Immature natural killer cell (primary cell): ENCODE data around the gene MGST3. TPM values are rescaled to one million over a fixed set of nuclear protein-coding genes. Genes with fewer than 3 reads are reported as not detected.
"Not testable (repeated sequence)": the region's sequence is repeated elsewhere in the genome, so short reads cannot be mapped to it uniquely, and the experiment has no call there.

ENCODE experiments used
- DNase-seq, 3 donors: peaks; one replicate each; pipeline ENCODE4 v3.0.0; 2022; ENCODE audit warnings: mixed read lengths in 1 of 3
- H3K27ac Mint-ChIP-seq, 6 donors: one replicate each; pipeline ENCODE4 v1.8.0; 2020; ENCODE audit warnings: mixed read lengths in 6 of 6, mild to moderate bottlenecking in 5 of 6, inconsistent platforms in 4 of 6, moderate library complexity in 3 of 6
- H3K27me3 Mint-ChIP-seq, 3 donors: one replicate each; pipeline ENCODE4 v1.8.0; 2020 to 2021; ENCODE audit warnings: low read depth in 3 of 3, mild to moderate bottlenecking in 3 of 3, mixed read lengths in 3 of 3, moderate library complexity in 3 of 3, inconsistent platforms in 1 of 3
- H3K36me3 Mint-ChIP-seq, 3 donors: one replicate each; pipeline ENCODE4 v1.8.0; 2020; ENCODE audit warnings: mixed read lengths in 3 of 3, inconsistent platforms in 2 of 3, mild to moderate bottlenecking in 2 of 3
- H3K4me1 Mint-ChIP-seq, 2 donors: one replicate each; pipeline ENCODE4 v1.8.0; 2020; ENCODE audit warnings: inconsistent platforms in 2 of 2, mild to moderate bottlenecking in 2 of 2, mixed read lengths in 2 of 2, moderate library complexity in 1 of 2
- H3K4me3 Mint-ChIP-seq, 5 donors: one replicate each; pipeline ENCODE4 v1.8.0; 2020; ENCODE audit warnings: mild to moderate bottlenecking in 5 of 5, mixed read lengths in 5 of 5, inconsistent platforms in 3 of 5, moderate library complexity in 3 of 5
- H3K9me3 Mint-ChIP-seq, 6 donors: one replicate each; pipeline ENCODE4 v1.8.0; 2020; ENCODE audit warnings: mild to moderate bottlenecking in 6 of 6, mixed read lengths in 6 of 6, inconsistent platforms in 4 of 6, moderate library complexity in 3 of 6
- polyA plus RNA-seq, 3 donors: library from polyadenylated mRNA; unstranded; fragments of 300-500 nt; fragmentation: Illumina TruSeq; gene quantifications; one replicate each; pipeline ENCODE4 v1.2.3, GENCODE V29; 2021

Gene MGST3
- polyA plus RNA-seq, 3 donors from 2014 or later: 81.6 to 149 (median 104) TPM

DNA sequence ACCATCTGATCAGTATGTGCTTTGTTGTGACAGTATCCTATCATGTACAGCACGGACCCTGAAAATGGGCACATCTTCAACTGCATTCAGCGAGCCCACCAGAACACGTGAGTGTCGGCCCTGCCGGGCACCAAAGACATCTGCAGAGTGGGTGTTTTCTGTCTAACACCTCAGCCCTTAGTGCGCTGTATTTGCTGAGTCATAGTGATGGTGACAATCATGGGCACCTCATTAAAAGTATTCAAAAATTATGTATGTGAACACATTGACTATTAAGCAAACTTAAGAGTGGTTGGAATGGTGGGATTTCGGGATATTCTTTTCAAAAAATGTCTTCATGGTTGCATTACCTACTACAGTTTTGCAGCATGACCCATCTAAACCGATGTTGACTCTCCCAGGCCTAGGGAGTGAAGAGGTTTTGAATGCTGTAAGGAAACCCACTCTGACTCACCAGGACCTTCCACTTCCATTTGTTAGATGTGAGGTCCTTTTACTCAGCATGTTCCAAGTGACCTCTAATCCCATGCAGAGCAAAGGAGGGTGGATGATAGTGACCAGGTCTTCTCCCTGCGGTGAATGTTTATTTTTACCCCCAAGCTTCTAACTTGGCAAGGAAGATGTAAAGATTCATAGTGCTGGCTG lies 20.1 kb downstream of the MGST3 start:
- Mint-ChIP-seq H3K4me1 (peaks cover 6 to 11% of the 10 kb centered on the region in 2 donors), H3K36me3 (peaks cover 4 to 25% (median 9%) of the 10 kb centered on the region in 3 donors), H3K9me3 (no peaks in the 10 kb centered on the region), H3K27me3 (no peaks in the 10 kb centered on the region), H3K4me3 (no peak overlapping the region), H3K27ac (no peak overlapping the region)
- DNase-seq: no peak

DNA sequence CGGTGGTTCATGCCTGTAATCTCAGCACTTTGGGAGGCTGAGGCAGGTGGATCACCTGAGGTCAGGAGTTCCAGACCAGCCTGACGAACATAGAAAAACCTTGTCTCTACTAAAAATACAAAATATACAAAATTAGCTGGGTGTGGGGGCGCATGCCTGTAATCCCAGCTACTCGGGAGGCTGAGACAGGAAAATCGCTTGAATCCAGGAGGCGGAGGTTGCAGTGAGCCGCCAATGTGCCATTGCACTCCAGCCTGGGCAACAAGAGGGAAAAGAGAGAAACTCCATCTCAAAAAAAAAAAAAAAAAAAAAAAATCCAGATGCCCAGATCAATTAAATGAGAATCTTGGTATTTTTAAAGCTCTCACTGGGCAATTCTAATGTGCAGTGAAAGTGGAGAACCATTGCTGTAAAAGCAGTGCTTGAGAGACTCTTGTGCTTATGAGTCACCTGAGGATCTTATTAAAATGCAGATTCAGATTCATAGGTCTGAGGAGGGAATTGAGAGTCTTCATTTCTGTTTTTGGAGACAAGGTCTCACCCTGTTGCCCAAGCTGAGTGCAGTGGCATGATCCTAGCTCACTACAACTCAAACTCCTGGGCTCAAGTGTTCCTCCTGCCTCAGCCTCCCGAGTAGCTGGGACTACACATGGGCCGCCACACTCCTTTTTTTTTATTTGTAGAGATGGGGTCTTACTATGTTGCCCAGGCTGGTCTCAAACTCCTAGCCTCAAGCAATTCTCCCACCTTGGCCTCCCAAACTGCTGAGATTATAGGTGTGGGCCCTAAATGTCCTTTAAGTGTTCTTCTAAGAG lies 27.9 kb downstream of the MGST3 start:
- Mint-ChIP-seq H3K27ac (peak overlapping the region in 3 of 6 donors; percentile 15 to 64 (median 40)), H3K36me3 (peaks cover 5 to 44% (median 16%) of the 10 kb centered on the region in 3 donors)
- not testable (repeated sequence) for H3K27me3 Mint-ChIP-seq, H3K4me3 Mint-ChIP-seq, DNase-seq, H3K9me3 Mint-ChIP-seq, H3K4me1 Mint-ChIP-seq

DNA sequence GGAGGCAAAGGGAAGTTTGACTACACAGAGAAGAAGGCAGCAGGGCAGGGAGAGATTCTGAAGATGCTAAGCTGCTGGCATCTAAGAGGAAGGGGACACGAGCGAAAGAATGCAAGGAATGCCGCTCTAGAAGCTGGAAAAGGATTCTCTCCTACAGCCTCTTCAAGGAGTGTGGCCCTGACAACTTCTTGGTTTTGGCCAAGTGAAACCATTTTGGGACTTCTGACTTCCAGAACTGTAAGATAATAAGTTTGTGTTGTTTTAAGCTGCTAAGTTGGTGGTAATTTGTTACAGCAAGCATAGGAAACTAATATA lies 28.5 kb downstream of the MGST3 start:
- no peak for DNase-seq
- no peaks in the 10 kb centered on the region for H3K27me3 Mint-ChIP-seq
- H3K9me3 Mint-ChIP-seq: no peaks in the 10 kb centered on the region
- H3K27ac Mint-ChIP-seq: peak overlapping the region in 4 of 6 donors; percentile 8 to 64 (median 28)
- H3K4me1 Mint-ChIP-seq: no peaks in the 10 kb centered on the region
- H3K4me3 Mint-ChIP-seq: no peak overlapping the region
- H3K36me3 Mint-ChIP-seq: peaks cover 5 to 44% (median 13%) of the 10 kb centered on the region in 3 donors

GRCh38 chr1:165661703-165662102 lies 30.7 kb downstream of the MGST3 start:
- Mint-ChIP-seq H3K4me1 (peaks cover 12% of the 10 kb centered on the region in 2 donors), H3K9me3 (peaks cover 0 to 2% (median 0%) of the 10 kb centered on the region in 6 donors), H3K36me3 (peaks cover 20 to 60% (median 27%) of the 10 kb centered on the region in 3 donors), H3K4me3 (no peak overlapping the region), H3K27ac (peak overlapping the region in 1 of 6 donors; percentile 65), H3K27me3 (peaks cover 0 to 1% (median 0%) of the 10 kb centered on the region in 3 donors)
- no peak for DNase-seq

DNA sequence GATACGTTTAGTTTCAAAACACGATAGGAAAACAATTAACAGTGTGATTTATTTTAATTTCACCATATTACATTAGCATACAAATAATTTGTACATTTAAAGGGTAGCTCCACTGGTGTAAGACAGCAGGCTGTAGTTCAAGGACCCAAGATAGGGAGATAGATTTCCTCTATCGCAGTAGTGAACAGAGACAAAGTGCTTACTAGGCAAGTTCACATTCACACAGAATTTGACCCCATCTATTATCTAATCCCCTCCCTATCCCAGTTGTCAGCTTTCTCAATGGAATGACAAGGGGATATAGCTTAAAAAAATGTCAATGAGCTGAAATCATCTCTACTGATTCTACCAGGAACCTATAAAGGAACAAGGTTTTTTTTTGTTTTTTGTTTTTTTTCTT lies 31.2 kb downstream of the MGST3 start:
- H3K9me3 Mint-ChIP-seq: peaks cover 0 to 2% (median 0%) of the 10 kb centered on the region in 6 donors
- H3K27ac Mint-ChIP-seq: peak overlapping the region in 2 of 6 donors; percentile 9 to 65
- peaks cover 0 to 1% (median 0%) of the 10 kb centered on the region in 3 donors for H3K27me3 Mint-ChIP-seq
- DNase-seq: no peak
- peaks cover 24 to 63% (median 32%) of the 10 kb centered on the region in 3 donors for H3K36me3 Mint-ChIP-seq
- no peak overlapping the region for H3K4me3 Mint-ChIP-seq
- H3K4me1 Mint-ChIP-seq: peaks cover 12% of the 10 kb centered on the region in 2 donors

DNA sequence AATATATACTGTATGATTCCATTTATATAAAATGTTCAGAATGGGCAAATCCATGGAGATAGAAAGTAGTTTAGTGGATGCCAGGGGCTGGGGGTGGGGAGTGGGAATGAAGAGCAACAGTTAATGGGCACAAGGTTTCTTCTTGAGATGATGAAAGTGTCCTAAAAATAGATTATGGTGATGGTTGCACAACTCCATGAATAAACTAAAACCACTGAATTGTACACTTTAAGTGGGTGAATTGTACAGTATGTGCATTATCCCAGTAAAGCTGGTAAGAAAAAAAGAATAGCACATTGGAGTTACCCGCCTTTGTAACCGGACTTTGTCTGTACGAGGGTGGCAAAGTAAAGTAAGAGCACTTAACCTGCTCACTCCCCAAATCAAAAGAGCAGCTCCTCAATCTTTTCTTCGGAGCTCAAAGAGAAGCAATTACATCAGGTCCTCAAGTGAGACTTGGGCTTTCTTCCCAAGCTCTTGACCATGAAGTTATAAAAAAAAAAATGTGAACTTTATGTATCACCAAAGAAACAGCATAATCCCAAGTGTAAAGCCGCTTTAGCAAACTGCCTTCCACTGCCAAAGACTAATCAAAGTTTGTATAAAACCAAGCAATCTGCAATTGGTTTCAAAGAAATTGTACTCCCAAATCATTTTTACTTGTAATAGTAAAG lies 35.3 kb downstream of the MGST3 start:
- H3K4me3 Mint-ChIP-seq: no peak overlapping the region
- H3K27me3 Mint-ChIP-seq: peaks cover 0 to 1% (median 0%) of the 10 kb centered on the region in 3 donors
- H3K4me1 Mint-ChIP-seq: peaks cover 12% of the 10 kb centered on the region in 2 donors
- peaks cover 48 to 86% (median 50%) of the 10 kb centered on the region in 3 donors for H3K36me3 Mint-ChIP-seq
- no peak for DNase-seq
- H3K27ac Mint-ChIP-seq: no peak overlapping the region
- peaks cover 0 to 2% (median 0%) of the 10 kb centered on the region in 6 donors for H3K9me3 Mint-ChIP-seq

DNA sequence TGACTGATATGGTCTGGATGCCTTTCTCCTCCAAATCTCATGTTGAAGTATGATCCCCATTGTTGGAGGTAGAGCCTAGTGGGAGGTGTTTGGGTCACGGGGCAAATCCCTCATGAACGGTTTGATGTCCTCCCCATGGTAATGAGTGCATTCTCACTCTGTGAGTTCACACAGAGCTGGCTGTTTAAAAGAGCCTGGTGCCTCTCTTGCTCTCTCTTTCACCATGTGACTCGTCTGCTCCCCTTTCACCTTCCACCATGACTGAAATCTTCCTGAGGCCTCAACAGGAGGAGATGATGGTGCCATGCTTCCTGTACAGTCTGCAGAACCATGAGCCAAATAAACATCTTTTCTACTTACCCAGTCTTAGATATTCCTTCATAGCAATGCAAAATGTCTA lies 37.1 kb downstream of the MGST3 start:
- DNase-seq: no peak
- Mint-ChIP-seq H3K27me3 (peaks cover 0 to 1% (median 0%) of the 10 kb centered on the region in 3 donors), H3K4me1 (peaks cover 13 to 16% of the 10 kb centered on the region in 2 donors), H3K4me3 (no peak overlapping the region), H3K9me3 (peaks cover 0 to 2% (median 0%) of the 10 kb centered on the region in 6 donors), H3K36me3 (peaks cover 48 to 81% (median 52%) of the 10 kb centered on the region in 3 donors), H3K27ac (peak overlapping the region in 1 of 6 donors; percentile 17)

GRCh38 chr1:165671526-165671925 lies 40.5 kb downstream of the MGST3 start:
- Mint-ChIP-seq H3K36me3 (peaks cover 35 to 67% (median 48%) of the 10 kb centered on the region in 3 donors), H3K27me3 (no peaks in the 10 kb centered on the region), H3K9me3 (no peaks in the 10 kb centered on the region), H3K4me1 (peaks cover 1 to 8% of the 10 kb centered on the region in 2 donors), H3K4me3 (no peak overlapping the region), H3K27ac (peak overlapping the region in 1 of 6 donors; percentile 46)
- no peak for DNase-seq

- no peak overlapping the region for H3K4me3 Mint-ChIP-seq
- no peaks in the 10 kb centered on the region for H3K9me3 Mint-ChIP-seq
- peaks cover 23 to 55% (median 25%) of the 10 kb centered on the region in 3 donors for H3K36me3 Mint-ChIP-seq
- H3K4me1 Mint-ChIP-seq: peaks cover 1 to 19% of the 10 kb centered on the region in 2 donors
- no peak for DNase-seq
- no peaks in the 10 kb centered on the region for H3K27me3 Mint-ChIP-seq
- no peak overlapping the region for H3K27ac Mint-ChIP-seq
Measured at GRCh38 chr1:165674599-165674998, 43.6 kb downstream of the MGST3 start.

- no peak for DNase-seq
- no peaks in the 10 kb centered on the region for H3K27me3 Mint-ChIP-seq
- H3K36me3 Mint-ChIP-seq: peaks cover 24 to 56% (median 31%) of the 10 kb centered on the region in 3 donors
- peaks cover 5 to 19% of the 10 kb centered on the region in 2 donors for H3K4me1 Mint-ChIP-seq
- no peak overlapping the region for H3K4me3 Mint-ChIP-seq
- no peaks in the 10 kb centered on the region for H3K9me3 Mint-ChIP-seq
- no peak overlapping the region for H3K27ac Mint-ChIP-seq
Measured at GRCh38 chr1:165675794-165676193, 44.8 kb downstream of the MGST3 start.

DNA sequence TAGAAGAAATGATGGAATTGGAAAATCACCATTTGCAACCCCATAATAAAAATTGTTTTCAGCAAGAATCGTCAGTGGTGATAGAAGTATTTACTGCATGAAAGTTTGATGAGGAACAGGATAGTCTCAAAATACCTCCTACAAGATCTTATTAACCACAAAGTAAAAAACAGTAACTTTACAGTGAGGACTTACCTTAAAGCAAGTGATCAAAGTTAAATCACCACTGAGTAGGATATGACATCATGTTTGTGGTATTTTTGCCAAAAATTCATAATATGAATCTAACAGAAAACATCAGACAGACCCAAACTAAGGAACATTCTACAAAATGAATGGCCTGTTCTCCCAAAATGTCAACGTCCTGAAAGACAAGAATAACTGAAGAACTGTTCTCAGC lies 47.5 kb downstream of the MGST3 start:
- Mint-ChIP-seq H3K27me3 (no peaks in the 10 kb centered on the region), H3K27ac (peak overlapping the region in 3 of 6 donors; percentile 1 to 42 (median 42)), H3K4me1 (peaks cover 5 to 20% of the 10 kb centered on the region in 2 donors), H3K9me3 (no peaks in the 10 kb centered on the region), H3K4me3 (no peak overlapping the region), H3K36me3 (peaks cover 33 to 61% (median 37%) of the 10 kb centered on the region in 3 donors)
- DNase-seq: no peak

GRCh38 chr1:165679282-165680036 lies 48.4 kb downstream of the MGST3 start:
- Mint-ChIP-seq H3K9me3 (no peaks in the 10 kb centered on the region), H3K36me3 (peaks cover 33 to 61% (median 37%) of the 10 kb centered on the region in 3 donors), H3K4me3 (no peak overlapping the region)

DNA sequence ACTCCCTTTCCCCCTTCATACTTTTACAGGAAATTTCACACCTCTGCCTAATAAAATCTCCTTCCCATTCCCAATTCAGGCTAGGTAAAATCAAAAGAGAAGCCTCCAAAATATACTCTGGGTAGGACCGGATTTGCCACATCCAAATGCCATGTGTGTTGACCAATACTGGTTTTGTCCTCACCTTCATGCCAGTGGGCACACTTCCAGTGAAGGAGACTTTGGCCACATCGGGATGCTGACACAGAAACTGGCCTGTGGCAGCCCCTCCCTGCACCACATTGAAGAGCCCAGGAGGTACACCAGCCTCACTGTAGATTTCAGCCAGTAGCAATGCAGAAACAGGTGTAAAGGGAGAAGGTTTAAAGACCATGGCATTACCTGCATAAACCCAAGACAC lies 49.3 kb downstream of the MGST3 start:
- Mint-ChIP-seq H3K27ac (peak overlapping the region in 1 of 6 donors; percentile 22), H3K9me3 (no peaks in the 10 kb centered on the region), H3K4me3 (no peak overlapping the region), H3K36me3 (peaks cover 32 to 59% (median 35%) of the 10 kb centered on the region in 3 donors), H3K4me1 (peaks cover 14 to 37% of the 10 kb centered on the region in 2 donors), H3K27me3 (no peaks in the 10 kb centered on the region)
- DNase-seq: no peak

More at GRCh38 chr1:165679282-165680036, 48.4 kb downstream of the MGST3 start:
- no peaks in the 10 kb centered on the region for H3K27me3 Mint-ChIP-seq
- DNase-seq: no peak
- peaks cover 7 to 29% of the 10 kb centered on the region in 2 donors for H3K4me1 Mint-ChIP-seq
- H3K27ac Mint-ChIP-seq: no peak overlapping the region
